ENCODE results near the gene PNPLA1.

PNPLA1 gene

DNA sequence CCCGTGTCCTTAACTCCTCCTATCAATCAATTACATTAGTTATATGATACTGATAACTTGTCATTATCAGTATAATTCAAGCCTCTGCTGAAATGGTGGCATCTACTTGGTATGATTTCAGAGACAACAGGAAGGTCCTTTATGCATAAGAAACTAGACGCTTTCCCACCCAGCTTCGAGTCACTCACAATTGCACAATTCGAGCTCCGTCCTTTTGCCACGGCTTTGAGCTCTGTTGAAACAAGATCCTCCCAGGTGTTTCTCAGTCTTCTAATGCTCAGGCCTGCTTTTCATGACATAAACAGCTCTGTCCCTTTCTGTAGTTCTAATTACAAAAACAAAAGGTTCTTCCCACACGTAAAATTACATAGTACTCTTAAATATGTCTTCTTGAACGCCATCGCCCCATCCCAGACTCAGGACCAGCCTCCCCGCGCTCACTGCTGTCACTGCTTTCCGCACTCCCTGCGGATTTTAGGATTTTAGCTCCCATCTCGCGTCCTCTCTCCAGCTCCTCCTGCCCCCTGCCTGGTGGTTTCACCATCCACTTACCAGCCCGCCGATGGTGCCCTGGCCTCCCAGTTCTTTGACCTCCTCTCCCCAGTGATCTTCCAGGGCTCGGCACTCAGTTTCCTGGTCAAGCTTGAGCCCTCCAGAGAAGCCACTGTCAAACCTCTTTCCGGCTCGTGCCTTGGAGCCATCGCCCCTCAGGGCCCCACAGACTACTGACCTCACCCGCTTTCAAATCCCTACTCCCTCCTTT, 23.2 kb upstream of the PNPLA1 start:
- DNase-seq: no peak

DNA sequence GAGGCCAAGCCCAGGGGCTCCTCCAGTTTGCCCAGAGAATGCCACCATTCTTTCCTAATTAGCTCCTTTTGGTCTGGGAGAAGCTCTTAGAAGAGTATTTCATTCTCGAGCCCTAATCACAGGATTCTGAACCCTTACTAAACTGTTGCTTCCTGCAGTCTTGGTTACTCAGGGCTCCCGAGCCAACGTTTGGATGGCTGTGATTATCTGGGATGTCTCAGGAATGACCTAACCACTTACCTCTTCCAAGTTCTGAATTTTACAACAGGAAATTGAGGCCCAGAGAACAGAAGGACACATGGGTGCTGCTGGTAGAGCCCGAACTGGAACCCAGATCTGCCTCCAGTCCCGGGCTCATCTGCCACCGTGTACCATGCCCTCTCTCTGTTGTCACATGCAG, 22.2 kb upstream of the PNPLA1 start:
- DNase-seq: no peak

DNA sequence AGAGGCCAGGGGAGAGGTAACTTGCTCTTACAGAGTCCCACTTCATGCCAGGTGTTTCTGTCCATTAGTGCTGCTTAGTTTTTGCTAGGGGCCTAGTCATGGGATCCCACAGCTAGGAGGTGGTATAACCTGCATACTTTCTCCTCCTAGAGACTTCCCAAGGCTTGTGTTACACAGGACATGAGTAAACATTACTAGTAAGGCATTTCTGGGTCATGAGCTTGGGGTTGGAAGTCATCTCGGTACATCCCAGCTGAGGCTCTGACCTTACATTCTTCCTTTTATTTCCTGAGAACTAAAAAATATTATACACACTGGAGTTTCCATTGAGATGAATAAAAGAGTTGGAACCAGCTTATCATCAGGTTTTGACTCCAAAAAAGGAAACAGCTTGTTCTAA, 20.9 kb upstream of the PNPLA1 start:
- no peak for DNase-seq

DNA sequence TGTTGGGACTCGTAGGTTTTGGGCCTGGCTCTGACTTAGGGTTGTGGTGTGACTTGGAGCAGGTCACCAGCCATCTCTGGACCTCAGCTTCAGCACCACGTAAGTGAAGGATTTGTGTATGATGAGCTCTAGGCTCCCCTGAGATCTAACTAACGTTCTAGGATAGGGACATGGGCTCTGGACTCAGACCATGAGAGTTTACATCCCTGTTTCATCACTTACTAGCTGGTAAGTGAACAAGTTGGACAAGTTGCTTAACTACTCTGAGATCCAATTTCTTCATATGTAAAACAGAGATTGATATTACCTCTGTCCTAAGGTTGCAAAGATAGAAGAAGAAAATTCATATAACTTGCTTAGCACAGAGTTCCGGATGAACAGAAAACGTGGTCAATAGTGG, 20.3 kb upstream of the PNPLA1 start:
- no peak for DNase-seq

DNA sequence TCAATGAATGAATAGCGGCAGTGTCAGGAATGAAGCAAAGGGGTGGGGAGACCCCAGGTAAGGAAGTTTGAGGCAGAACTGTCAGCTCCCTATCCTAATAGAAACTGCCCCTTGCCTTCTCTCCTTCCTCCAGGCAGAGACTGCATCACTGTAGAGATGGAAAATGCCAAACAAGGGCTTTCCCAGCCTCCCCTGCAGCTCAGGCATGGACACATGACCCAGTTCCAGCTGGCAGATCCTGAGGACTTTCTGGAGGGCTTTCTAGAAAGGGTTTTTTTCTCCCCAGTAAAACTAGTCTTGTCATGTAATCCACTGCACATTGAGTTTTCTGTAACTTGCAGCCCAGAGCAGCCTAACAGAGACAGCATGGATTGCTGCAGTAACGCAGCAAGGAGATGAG, 17.9 kb upstream of the PNPLA1 start:
- no peak for DNase-seq

DNA sequence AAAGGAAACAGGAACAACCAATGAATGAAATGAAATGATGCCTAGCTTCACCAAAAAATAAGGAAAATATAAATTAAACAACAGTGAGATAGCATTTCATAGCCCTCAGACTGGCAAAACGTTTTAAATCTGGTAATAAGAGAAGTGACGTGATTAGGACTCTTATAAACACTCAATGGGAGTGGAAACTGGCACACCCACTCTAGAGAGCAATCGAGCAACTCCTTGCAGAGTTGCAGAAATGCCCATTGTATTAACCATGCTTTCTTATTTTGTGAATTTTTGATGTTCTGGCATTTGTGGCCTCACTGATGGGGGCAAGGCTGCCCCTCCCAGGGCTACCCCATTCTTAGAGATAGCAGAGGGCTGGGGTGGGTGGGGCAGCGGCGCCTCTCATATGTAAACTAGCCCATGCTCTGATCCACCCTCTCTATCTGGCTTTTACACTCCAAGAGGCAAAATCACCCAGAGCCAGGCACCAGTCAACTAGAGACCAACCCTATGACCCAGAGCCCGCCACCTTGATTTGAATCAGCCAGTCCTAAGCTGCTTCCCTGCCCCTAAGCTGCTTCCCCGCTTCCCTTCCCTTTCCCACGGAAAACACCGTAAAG, 6.4 kb upstream of the PNPLA1 start:
- DNase-seq: no peak

DNA sequence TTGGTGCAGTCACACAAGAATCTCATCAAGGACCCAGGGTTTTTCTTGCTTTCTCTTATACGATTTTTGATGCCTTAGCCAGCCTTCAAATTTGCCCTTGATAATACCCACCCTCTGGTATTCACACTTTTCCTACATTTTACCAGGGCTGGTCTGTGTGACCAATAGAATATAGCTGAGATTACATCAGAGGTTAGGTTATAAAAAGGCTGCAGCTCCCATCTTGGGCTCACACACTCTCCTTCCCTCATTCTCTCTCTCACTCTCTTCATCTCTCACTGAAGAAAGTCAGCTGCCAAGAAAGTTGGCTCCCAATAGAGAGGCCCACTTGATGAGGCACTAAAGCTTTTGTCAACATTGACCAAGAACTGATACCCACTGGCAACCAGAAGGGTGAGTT, 4.1 kb upstream of the PNPLA1 start:
- no peak for DNase-seq

DNA sequence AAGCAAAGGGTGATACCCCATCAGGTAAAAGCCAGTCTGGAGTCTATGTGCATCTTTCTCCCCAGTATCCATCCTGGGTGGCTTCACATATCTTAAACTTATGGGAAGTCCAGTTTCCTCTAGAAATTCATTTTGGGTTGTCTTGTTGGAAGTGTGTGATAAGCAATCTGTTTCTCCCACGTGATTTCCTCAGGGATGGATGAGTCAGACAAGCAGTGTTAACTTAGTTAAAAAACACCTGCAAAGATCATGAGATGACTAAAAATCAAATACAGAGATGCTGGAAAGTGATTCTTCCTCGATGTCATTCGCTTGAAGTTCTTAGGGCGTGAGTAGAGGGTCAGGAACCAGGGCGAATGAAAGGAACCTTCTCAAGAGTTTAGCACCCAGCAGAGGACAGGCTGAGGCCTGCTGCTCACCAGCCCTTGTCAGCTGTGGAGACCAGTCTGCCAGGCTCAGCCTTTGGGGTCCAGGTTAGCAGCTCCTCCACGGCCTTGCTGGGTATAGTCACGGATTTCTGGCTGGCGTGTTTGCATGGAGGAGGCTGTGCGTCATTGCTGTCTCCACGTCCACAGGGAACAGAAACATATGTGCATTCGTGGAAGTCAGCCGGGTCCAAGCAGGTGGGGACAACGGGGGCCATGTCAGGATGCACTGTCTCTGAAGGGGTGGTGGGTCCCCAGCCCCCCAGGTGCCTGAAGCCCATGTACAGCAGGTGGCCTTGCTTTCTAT, 2.8 kb upstream of the PNPLA1 start:
- no peak for DNase-seq

DNA sequence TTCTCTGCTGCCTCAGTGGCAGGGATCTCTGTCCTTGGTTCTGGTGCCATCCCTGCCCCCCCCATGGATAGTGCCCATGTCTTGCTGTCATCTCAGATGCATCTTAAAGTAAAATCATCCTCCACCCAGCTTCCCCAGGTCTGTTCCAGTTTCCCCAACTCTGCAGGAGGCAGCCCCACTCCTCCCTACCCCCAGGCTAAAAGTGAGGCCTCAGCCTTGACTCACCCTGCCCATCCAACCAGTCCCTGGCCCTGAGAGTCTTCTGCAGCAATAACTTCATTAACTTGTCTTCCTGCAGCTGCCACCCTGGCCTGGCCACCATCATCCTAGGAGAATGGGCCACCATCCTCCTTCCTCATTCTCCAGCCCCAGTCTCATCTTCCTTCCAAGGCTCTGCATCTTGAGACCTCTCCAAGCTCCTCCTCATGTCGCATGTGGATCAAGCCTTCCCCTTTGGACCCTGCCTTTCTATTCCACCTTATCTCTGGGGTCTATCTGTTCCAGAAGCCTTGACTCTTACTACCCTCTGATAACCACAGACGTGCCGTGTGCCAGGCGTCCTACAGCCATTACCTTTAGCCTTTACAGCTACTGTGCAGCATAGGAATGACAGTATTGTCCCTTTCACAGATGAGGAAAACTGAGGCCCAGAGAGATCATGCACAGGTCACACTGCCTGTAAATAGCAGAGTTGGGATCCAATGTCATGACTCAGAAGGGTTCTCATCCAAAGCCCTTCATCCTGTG, 2.0 kb upstream of the PNPLA1 start:
- no peak for DNase-seq

DNA sequence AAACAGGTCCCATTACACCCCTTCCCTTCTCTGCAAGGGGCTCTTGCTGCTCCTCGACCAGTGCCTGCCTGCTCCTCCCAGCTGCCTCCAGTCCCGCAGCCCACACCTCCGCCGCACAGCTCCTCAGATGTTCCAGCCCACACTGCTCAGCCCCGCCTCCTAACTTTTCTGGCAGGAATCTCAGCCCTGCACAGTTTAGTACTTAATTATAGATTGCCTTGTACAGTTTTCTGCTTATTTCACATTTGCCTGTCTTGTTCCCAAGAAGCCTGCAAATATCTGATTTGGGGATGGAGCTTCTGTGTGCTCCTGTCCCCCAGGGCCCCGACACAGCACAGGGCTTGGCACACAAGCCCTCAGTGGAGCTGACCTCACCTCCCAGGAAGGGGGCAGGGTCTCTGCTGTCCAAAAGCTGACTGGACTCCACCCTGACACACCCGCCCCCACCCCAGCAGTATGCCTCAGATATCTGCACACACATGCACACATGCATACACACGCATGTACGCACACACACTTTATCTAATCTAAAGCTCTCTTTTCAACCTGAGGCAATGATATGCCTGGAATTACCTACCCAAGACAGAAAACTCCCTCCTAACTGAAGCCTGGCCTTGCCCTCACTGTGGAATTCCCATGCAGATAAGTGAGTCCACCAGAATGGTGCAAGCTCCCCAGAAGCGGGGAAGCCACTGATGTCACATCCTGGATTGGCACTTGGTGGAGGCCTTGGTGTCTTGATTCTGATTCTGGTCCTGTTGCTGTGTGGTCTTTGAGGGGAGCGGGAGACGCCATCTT, 1.2 kb upstream of the PNPLA1 start:
- DNase-seq: no peak

DNA sequence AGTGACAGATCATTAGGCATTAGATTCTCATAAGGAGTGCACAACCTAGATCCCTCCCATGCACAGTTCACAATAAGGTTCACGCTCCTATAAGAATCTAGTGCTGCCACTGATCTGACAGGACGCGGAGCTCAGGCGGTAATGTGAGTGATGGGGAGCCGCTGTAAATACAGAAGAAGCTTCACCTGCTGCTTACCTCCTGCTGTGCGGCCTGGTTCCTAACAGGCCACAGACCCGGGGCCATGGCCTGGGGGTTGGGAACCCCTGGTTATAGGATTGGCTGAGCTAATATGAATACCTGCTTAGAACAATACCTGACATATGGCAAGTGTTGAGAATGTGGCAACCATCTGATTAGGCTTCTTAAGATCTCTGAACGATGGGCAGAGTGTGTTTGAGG, 2.4 kb downstream of the PNPLA1 start:
- no peak for DNase-seq

DNA sequence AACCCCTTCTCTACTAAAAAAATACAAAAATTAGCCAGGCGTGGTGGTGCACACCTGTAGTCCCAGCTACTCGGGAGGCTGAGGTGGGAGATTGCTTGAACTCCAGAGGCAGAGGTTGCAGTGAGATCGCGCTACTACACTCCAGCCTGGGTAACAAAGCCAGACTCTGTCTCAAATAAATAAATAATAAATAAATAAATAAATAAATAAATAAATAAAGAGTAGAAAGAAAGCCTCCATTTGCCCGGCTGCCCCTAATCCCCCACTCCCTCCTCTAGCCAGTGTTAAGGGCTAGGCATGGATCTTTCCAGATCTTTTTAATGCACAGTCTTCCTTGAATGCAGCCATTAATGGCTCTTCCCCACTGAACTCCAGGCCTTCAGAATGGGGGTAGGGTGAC, 3.2 kb downstream of the PNPLA1 start:
- no peak for DNase-seq

DNA sequence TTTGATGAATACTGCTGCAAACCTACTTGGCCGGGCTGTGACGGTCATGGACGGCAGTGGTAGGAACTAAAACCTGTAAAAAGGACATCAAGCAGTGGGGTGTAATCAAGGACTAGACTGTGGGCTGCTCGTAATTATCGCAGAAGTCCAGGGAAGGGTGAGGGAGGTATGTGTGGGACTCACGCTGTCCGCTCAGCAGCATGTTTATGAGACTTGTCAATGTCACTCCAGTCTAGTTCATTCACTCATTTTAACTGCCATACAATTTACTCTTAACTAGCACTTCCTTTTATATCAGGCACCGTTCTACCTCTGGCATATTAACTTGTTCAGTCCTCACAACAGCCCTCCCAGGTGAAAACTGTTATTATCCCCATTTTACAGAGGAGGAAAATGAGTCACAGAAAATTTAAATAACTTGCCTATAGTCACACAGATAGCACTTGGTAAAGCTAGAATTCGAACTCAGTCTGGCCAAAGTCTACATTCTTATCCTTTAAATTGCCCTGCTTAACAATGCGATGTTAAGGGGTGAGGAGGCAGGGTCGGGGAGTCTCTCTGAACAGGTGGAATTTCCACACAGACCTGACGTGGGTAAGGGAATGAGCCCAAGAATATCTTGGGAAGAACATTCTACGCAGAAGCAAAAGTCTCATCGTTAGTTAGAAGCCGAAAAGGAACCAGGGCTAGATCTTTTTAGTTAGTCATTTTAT, 4.1 kb downstream of the PNPLA1 start:
- DNase-seq: no peak

DNA sequence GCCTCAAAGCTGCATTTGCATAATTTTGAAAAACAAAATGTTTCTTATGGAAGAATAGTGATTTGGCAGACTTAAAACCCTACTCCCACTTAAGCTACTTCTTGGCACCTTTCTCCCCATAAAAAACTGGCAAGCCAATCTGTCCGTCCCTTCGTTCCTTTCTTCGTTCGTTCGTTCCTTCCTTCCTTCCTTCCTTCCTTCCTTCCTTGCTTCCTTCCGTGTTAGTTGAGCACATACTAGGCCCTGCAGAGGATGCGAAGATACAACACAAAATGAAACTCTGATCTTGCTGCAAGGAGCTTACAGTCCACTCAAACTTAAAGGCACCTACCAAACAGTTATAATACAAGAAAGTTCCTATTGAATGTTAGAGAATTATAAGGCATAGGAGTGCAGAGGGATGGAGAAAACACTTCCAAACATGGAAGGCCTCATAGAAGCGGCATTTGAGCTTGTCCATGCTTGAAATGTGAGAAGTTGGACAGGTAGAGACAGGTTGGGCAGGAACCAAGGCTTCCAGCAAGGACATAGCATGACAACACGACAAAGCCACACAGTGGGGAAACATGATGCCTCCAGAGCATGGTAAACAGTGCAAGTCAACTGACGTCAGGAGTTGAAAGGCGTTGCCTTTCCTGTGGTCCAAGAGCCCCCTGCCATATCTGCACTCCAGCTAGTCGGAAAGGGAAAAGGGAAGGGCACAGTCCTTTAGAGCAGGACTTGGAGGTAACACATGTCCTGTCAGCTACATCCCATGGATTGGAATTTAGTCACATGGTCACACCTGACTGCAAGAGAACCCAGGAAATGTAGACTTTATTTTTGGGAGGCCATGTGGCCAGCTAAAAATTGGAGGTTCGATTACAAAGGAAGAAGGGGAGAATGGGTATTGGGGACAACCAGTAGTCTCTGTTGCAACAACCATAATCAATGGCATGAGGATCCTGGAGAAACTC, 7.0 kb downstream of the PNPLA1 start:
- DNase-seq: no peak

DNA sequence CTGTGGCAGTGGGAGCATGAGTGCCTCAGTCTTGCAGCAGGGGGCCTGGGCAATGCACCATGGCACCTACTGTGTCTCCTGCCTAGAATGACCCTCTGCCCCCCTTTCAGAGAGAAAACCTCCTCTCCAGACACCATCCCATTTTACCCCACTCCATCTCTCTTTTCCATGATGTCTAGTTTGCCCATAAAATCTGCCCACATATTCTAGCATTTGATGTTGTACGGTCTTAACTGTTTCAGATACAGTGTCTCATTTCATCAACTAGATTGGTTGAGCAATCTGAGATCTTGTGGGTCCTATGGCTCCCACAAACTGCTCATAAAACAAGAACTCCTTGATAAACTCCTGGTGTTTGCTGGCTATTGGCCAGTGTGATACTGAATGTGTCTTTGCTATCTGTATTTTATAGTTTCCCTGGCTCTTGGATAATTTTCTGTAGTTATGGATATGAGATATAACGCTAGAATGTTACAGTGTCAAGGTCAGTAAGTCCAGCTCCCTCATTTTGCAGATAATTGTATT, 8.1 kb downstream of the PNPLA1 start:
- no peak for DNase-seq

DNA sequence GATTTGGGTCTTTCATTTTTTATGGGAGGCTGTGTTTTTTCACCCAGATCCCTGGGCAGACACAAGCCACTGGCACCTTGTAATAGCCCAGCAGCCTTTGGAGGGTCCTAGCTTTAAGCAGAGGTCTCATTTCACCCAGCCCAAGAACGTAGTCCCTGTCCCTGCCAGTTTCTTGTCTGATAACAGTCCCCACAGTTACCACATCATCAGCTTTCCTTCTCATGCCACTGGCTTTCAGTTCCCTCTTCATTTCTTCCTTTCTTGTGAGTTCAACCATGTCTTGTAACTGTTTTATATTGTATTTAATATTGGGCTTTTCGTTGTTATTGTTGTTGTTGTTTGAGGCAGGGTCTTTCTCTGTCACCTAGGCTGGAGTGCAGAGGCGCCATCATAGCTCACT, 10.6 kb downstream of the PNPLA1 start:
- DNase-seq: no peak

DNA sequence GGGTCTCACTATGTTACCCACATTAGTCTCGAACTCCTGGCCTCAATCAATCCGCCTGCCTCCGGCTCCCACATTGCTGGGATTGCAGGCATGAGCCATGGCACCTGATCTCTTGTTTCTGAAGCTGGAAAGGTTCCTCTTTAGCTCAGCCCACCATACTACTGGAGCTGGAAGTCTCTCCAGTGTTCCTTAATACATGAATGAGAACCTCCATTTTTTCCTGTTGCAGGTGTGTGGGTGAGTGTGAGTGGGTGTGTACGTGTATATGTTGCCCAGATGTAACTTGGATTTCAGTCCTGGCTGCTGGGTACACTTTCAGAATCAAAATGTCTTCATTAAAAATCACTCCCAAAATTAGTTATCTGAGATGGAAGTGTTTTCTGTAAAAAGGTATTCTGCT, 11.1 kb downstream of the PNPLA1 start:
- no peak for DNase-seq

DNA sequence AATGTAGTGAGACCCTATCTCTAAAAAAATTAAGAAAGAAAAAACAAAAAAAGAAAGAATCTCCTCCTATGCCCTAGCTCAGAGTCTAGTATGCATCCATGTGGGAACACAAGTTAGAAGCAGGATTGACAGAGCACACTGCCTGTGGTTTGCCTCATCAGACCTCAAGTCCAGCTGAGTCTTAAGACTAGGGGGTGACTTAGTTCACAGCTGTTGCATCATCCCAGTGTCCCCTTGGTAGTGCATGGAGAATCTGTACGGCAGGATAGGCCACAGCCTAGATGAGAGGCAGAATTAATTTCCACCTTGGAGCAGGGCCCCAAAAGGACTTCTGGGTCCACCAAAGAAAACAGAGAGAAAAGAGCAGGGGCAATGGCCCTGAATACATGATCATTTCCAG, 13.7 kb downstream of the PNPLA1 start:
- no peak for DNase-seq

DNA sequence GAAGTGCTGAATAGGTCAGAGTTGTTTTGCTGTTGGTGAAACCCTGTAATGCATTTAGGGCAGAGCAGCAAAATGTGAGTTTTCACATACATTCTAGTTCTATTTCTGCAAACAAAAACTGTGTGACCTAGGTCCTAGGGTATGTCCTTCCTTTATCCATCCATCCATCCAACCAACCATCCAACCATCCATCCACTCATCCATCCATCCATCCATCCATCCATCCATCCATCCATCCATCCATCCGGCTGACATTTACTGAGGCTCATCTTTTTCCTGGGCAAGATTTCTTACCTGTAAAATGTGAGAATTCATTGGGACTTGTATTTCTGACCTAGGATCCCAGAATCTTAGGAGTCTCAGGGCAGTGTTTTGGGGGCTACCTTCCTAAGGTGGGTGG, 14.5 kb downstream of the PNPLA1 start:
- no peak for DNase-seq

DNA sequence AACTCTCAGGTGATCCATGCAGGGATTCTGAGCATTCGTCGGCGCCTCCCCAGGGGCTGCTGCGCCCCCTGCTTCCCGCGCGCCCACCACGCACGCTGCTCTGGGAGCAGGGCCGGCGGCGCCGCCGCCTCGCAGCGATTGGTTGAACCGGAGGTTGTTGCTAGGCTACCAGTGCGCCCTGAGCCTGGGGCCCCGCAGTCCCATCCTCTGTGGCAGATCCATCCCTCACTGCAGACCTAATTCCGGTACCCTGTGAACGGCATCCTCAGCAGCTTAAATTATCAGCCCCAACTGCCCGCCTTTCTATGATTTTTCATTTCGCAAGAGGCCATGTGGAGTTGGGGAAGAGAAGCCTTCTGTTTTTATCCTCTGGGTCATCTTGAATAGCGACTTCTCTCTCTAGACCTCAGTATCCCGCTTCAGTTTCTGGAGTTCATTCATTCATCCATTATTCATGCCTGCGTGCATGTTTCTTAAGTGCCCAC, 15.4 kb downstream of the PNPLA1 start:
- no peak for DNase-seq
